Measurements from ENCODE around the gene C12orf43. TPM values are rescaled to one million over a fixed set of nuclear protein-coding genes. Genes with fewer than 3 reads are reported as not detected.

The C12orf43 gene
- total RNA-seq, 2 experiments from 2014 or later = 19.8 to 20.7 TPM

DNA sequence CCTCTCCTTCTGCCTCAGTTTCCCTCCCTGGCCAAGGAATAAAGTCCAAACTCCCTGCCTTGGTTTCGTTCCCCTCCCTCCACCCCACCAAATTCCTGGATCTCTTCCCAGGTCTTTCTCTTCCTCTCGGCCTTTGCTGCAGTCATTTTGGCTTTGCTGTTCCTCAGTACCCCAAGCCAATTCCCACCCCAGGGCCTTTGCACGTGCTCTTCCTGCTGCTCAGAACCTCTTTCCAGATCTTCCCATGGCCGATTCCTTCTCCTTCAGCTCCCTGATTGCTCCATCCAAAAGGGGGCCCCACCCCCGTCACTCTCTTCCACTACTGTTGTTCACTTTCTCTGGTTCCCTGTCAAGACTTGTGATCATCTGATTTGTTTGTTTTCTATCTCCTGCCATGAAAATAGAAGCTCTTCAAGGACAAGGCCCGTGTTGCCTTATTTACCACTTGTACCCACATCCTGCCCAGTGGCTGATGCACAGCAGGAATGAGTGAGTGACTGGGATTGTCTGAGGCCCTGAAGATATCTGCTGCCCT lies 34.8 kb downstream of the C12orf43 start:
- no peaks in the 10 kb centered on the region for H3K27me3 Mint-ChIP-seq
- CTCF ChIA-PET = interaction anchor here (1.0 to 3.9 kb wide), 2 partner anchors 9 to 332 kb away, joined by 3 to 24 read pairs; no protein-coding TSS in a partner anchor
- no peaks in the 10 kb centered on the region for H3K9me3 Mint-ChIP-seq
- no peak for DNase-seq
- intact Hi-C loops (cut with micrococcal nuclease) = no loop called here
- TF ChIP-seq, protein P1, sequence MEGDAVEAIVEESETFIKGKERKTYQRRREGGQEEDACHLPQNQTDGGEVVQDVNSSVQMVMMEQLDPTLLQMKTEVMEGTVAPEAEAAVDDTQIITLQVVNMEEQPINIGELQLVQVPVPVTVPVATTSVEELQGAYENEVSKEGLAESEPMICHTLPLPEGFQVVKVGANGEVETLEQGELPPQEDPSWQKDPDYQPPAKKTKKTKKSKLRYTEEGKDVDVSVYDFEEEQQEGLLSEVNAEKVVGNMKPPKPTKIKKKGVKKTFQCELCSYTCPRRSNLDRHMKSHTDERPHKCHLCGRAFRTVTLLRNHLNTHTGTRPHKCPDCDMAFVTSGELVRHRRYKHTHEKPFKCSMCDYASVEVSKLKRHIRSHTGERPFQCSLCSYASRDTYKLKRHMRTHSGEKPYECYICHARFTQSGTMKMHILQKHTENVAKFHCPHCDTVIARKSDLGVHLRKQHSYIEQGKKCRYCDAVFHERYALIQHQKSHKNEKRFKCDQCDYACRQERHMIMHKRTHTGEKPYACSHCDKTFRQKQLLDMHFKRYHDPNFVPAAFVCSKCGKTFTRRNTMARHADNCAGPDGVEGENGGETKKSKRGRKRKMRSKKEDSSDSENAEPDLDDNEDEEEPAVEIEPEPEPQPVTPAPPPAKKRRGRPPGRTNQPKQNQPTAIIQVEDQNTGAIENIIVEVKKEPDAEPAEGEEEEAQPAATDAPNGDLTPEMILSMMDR (IDR thresholded peaks at IDR 0.05) = no peak
- POLR2A ChIA-PET = no interaction called here
- no peak overlapping the region for H3K27ac Mint-ChIP-seq
- H3K4me1 Mint-ChIP-seq (ENCODE audit: low read depth) = no peaks in the 10 kb centered on the region
- no peak for ATAC-seq
- no peaks in the 10 kb centered on the region for H3K36me3 Mint-ChIP-seq (ENCODE audit: low read depth)
- H3K4me3 Mint-ChIP-seq = no peak overlapping the region

DNA sequence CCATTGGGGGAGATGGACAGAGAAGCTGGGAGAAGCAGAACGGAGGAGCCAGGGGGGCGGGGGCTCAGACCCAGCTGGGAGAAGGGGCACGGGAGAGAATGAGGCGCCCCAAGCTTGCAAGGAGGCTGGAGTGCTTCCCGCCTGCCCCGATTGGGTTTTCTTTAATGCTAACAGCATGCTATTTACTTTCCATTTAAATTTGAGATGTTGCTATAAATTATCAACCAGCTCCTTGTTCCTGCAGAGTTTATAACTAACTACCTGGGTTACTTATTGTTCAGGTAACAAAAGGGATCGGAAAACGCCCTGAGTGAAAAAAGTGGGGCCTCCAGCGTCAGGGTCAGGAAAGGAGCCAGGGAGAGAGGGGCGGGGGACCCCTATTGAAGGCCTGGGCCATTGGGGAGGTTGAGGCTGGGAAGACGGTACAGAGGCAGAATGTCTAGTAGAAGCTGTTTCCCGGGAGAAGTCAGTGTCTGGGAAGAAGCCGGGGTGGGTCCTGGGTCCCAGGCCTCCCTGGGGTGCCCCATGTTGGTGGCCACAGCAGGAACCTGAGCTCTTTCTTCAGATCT lies 35.4 kb downstream of the C12orf43 start:
- TF ChIP-seq, protein P1 (IDR thresholded peaks at IDR 0.05) = no peak
- DNase-seq (no peak), ATAC-seq (no peak)
- CTCF ChIA-PET = interaction anchor here (0.5 to 3.9 kb wide), 5 partner anchors 8 to 654 kb away, joined by 3 to 24 read pairs (median 5); no protein-coding TSS in a partner anchor
- no peak overlapping the region for H3K4me3 Mint-ChIP-seq
- H3K9me3 Mint-ChIP-seq = no peaks in the 10 kb centered on the region
- H3K36me3 Mint-ChIP-seq (ENCODE audit: low read depth) = no peaks in the 10 kb centered on the region
- H3K27me3 Mint-ChIP-seq = no peaks in the 10 kb centered on the region
- POLR2A ChIA-PET = no interaction called here
- H3K4me1 Mint-ChIP-seq (ENCODE audit: low read depth) = no peaks in the 10 kb centered on the region
- intact Hi-C loops (cut with micrococcal nuclease) = no loop called here
- no peak overlapping the region for H3K27ac Mint-ChIP-seq

DNA sequence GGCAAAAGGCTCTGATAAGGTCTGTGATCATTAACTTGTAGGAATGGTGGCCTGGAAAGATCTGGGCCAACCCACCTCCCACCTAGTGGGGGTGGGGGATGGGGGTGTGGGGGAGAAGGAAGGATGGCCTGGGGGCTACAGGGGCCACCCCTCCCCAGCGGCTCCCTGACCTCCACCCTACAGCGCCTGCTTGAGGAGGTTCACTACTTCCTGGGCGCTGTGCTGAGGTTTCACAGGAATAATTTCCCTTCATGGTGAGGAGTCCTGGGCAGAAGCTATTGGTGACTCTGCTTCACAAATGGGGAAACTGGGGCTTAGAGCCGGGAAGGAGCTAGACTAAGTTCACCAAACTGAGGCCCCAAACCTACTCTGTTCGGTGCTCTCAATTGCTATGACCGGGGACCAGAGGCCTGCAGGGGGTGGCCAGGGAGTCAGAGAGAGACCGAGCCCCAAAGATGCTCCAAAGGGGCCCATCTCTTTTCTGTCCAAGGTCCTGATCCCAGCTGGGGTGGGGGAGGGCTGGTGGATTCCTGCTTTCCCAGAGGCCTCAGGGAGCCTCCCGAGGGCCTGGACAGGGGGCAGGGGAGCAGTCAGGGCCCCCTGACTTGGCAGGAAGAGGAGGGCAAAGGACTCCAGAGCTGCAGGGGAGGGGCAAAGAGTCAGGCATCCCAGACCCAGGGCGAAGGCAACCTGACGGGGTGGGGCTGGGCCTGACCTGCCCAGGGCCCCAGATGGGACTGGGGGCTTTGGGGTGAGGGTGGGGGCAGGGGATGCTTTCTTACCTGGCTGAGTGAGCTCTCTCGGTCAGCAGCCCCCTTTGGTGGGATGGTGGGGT lies 36.2 kb downstream of the C12orf43 start:
- H3K4me1 Mint-ChIP-seq (ENCODE audit: low read depth) = no peaks in the 10 kb centered on the region
- POLR2A ChIA-PET = interaction anchor here (0.9 kb wide), 1 partner anchor 89 kb away, joined by 3 read pairs; no protein-coding TSS in a partner anchor

DNA sequence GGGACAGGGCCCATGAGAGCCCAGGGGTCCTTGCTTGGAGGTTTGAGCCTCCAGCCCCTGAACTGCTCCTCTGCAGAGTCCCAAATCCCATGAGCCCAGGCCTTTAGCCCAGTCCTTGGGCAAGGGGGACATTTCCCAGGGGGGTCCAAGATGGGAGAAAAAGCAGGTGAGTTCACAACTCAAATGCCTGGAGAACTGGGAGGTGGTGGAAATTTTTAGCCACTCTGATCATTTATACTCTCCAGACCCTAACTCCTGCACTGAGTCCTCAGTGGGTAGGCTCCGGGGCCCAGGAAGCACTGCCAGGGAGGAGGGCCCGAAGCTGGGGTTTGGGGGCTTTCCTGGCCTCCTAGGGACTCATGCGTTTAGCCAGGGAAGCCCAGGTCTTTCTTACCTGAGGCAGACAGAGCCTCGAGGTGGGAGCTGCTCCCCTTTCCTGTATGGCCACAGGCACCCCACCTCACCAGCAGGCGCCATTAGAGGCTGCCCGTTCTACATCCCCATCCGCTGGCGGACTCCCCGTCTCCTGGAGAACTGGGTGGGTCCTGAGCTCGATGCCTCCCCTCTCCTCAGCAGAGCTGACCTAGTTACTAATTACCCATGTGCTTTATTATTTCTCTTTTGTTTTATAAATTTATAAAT lies 36.9 kb downstream of the C12orf43 start:
- CTCF ChIA-PET = interaction anchor here (1.5 kb wide), 1 partner anchor 8 kb away, joined by 7 read pairs; no protein-coding TSS in a partner anchor
- H3K27me3 Mint-ChIP-seq = no peaks in the 10 kb centered on the region
- TF ChIP-seq, protein P1 (IDR thresholded peaks at IDR 0.05) = no peak
- no peak for ATAC-seq
- no peak for DNase-seq
- H3K36me3 Mint-ChIP-seq (ENCODE audit: low read depth) = no peaks in the 10 kb centered on the region
- intact Hi-C loops (cut with micrococcal nuclease) = no loop called here
- H3K9me3 Mint-ChIP-seq = no peaks in the 10 kb centered on the region
- no peak overlapping the region for H3K27ac Mint-ChIP-seq
- H3K4me1 Mint-ChIP-seq (ENCODE audit: low read depth) = no peaks in the 10 kb centered on the region
- POLR2A ChIA-PET = interaction anchor here (0.7 to 0.9 kb wide), 2 partner anchors 74 to 88 kb away, joined by 3 read pairs; no protein-coding TSS in a partner anchor
- H3K4me3 Mint-ChIP-seq = no peak overlapping the region

More for the DNA sequence above, 36.2 kb downstream of the C12orf43 start:
- TF ChIP-seq, protein P1 (IDR thresholded peaks at IDR 0.05) = no peak
- CTCF ChIA-PET = interaction anchor here (0.5 to 1.5 kb wide), 3 partner anchors 9 to 654 kb away, joined by 4 to 7 read pairs (median 5); no protein-coding TSS in a partner anchor
- no peak overlapping the region for H3K4me3 Mint-ChIP-seq
- intact Hi-C loops (cut with micrococcal nuclease) = no loop called here
- DNase-seq (no peak), ATAC-seq (no peak)
- no peaks in the 10 kb centered on the region for H3K27me3 Mint-ChIP-seq
- H3K27ac Mint-ChIP-seq = no peak overlapping the region
- no peaks in the 10 kb centered on the region for H3K9me3 Mint-ChIP-seq
- no peaks in the 10 kb centered on the region for H3K36me3 Mint-ChIP-seq (ENCODE audit: low read depth)

All from activated CD8-positive, alpha-beta T cell treated with anti-CD3 and anti-CD28 coated beads for 36 hours (primary cell).